Measurements from ENCODE around the gene ZNF621.

The ZNF621 gene

DNA sequence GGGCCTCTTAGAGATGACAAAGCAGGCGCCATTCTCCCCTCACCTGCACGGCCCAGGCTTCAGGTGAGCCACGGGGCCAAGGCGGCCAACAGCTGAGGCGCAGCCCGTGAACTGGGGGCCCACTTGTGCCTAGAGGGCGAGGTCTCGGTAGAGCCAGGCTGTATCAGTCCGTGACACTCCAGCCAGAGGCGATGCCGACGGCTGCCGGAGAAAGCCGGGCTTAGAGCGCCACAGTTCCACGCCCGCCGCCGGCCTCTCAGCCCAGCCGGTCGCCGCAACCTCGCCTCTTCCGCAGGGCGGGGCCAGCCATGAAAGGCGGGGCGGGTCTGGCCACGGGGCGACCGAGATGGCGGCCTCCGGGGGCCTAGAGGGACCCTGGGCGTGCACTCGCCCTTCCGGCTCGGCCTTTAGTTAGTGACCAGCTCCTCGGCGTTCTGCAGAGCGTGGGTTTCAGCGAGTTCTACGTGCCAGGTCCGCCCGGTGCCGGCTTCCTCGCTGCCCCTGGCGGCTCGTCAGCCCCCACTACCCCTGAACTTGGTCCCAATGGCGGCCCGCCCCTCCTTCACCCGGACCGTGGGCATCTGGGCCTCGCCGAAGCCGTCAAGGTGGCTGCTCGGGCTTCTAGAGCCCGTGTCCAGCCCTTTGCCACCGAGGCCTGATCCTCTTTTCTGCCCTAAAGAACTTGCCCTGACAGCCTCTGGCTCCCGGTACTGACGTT is at the start of gene ZNF621:
Gene ZNF621 (plus strand): TSS at position 393 of the 718 bp plus-strand sequence. CDS start 881 bp downstream, outside the sequence.
- peak; percentile 39 to 50 for DNase-seq (ENCODE audit: low read depth in 2 of 2)

DNA sequence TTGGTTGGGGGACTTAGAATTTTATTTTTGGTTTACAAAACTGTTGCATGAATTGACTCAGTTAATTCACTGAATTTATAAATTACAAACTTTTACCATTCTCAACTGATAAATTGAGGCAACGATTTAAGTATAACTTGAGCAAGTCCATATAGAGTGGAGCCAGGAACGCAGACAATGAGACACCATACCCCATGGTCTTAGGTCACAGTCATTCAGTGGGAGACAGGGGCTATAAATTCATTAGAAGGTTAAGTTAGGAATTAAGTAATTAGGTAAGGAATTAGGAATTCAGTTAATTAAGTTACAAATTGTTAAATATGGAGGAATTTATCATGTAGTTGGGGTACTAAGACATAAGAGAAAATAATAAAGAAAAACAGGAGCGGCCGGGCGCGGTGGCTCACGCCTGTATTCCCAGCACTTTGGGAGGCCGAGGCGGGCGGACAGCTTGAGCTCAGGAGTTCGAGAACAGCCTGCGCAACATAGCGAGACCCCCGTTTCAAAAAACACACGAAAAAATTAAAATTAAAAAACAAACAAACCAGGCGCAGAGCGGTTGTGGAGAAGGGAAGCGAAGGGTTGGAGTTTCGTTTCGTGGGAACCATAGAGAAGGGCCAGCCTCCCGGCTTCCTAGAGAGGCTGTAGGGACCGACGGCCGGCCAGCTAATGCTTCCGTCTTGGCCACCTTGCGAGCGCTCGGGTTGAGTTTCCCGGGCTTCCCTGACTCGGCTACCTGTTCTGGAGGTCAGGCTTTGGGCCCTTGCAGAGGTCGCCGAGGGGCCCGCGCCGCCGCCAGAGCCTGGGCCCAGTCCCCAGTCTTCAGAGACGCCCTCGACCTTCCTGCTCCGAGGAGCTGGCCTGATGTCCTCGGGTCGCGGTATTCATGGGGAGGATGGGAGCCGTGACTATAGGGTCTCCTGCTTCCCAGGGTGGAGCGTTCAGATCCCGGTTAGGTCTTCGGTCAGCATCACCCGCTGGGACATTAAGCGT is 48.0 kb upstream of the ZNF621 start, which contains the start of gene ZNF619:
Gene ZNF619 (plus strand): TSS at position 645 of the 993 bp plus-strand sequence. CDS start 858 bp downstream, outside the sequence.
- DNase-seq (ENCODE audit: low read depth in 2 of 2) = peak; percentile 33 to 40

DNA sequence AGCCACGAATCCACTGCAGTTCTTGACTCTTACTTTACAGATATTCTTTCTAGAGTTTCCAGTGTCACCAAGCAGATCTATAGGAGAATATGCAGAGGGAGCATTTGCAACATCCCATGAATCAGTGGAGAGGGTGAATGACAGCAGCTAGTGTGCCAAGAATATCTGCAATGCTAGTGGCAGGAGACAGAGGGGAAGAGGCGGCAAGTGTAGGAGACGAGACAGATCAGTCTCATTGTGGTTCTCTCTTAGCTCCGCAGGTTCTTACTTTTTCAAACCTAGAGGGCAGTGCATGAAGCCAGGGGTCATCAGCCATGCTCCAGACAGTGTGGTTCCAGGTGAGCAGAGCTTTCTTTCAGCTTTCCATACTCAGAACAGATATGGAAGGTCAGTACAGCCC is 47.1 kb upstream of the ZNF621 start:
- DNase-seq (ENCODE audit: low read depth in 2 of 2) = no peak

DNA sequence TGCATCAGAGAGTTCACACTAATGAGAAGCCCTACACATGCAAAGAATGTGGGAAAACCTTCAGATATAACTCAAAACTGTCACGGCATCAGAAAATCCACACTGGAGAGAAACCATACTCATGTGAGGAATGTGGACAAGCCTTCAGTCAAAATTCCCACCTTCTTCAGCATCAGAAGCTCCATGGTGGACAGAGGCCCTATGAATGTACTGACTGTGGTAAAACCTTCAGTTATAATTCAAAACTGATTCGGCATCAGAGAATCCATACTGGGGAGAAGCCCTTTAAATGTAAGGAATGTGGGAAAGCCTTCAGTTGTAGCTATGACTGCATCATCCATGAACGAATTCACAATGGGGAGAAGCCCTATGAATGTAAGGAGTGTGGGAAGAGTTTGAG is 37.6 kb upstream of the ZNF621 start:
- no peak for DNase-seq (ENCODE audit: low read depth in 2 of 2)

DNA sequence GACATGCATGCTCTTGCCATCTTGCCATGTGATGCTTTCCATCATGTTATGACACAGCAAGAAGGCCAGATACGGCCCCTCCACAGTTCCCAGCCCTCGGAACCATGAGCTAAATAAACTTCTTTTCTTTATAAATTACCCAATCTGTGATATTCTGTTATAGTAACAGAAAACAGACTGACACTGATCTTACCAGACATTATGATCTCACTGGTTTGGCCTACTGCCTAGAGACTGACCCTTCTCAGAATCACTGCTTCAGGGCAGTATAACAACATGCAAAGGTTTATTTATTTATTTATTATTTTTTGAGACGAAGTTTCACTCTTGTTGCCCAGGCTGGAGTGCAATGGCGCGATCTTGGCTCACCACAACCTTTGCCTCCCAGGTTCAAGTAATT is 33.8 kb upstream of the ZNF621 start:
- DNase-seq (ENCODE audit: low read depth in 2 of 2) = no peak

DNA sequence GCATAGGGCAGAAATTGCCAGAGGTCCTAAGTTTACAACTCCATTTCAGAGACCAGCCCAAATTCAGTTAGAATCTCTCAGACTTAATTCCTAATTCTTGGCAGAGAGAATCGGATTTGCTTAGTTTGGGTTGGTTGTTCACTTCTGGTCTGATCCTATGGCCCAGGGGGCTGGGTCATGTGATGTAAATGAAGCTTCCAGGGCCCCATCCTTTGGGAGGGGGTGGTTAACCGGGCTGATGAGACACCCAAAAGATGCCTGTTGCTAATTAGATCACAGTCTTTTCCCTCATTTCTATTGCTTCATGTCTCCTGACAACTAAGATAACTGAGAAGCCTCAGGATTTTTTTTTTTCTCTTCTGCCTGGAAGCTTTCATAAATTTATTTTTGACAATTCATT is 30.1 kb upstream of the ZNF621 start:
- DNase-seq (ENCODE audit: low read depth in 2 of 2) = no peak

DNA sequence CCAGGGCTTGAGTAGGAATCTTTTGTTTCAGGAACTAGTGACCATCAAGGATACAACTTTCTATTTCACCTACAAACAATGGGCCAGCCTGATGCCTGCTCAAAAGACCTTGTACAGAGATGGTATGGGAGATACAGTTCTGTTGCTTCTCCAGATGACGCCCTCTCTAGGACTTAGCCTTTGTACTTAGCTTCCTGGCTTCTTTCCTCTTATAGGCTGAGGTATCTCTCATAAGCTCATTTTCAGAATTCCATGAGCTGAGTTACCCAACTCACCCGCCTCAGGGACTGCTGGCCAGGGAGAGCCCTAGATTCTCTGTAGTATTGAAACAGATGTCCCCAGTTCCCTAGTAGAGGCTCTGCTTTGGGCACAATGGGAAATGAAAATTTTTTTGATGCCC is 27.5 kb upstream of the ZNF621 start:
- DNase-seq (ENCODE audit: low read depth in 2 of 2) = no peak

DNA sequence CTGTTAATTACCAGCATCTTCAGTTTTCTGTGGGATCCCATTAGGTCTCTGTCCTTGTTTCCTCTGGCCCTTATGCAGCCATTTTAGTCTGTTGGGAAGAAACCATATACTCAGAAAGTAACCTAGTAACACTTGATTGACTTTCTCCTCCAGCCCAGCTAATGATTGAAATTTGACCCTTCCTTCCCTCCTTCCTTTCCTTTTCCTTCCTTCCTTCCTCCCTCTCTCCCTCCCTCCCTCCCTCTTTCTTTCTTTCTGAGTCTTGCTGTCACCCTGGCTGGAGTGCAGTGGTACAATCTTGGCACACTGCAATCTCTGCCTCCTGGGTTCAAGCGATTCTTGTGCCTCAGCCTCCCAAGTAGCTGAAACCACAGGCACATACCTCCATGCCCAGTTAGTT is 24.8 kb upstream of the ZNF621 start:
- DNase-seq (ENCODE audit: low read depth in 2 of 2) = no peak

DNA sequence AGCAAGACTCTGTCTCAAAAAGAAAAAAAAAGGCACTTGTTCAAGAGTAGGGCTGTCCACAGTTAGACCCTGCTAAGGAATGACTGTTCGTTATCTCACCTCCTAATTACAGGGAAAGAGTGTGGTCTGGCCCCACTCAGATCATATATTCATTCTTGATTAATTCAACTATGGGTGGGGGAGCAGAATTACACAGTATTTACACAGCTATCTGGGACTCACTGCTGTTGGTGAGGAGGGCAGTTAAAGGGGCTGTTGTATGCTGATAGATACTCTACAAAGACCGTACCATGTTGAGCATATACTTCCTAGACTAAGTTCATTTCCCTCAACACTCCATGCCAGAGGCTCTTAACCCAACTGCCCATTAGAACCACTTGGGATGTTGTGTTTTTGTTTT is 22.7 kb upstream of the ZNF621 start:
- no peak for DNase-seq (ENCODE audit: low read depth in 2 of 2)

DNA sequence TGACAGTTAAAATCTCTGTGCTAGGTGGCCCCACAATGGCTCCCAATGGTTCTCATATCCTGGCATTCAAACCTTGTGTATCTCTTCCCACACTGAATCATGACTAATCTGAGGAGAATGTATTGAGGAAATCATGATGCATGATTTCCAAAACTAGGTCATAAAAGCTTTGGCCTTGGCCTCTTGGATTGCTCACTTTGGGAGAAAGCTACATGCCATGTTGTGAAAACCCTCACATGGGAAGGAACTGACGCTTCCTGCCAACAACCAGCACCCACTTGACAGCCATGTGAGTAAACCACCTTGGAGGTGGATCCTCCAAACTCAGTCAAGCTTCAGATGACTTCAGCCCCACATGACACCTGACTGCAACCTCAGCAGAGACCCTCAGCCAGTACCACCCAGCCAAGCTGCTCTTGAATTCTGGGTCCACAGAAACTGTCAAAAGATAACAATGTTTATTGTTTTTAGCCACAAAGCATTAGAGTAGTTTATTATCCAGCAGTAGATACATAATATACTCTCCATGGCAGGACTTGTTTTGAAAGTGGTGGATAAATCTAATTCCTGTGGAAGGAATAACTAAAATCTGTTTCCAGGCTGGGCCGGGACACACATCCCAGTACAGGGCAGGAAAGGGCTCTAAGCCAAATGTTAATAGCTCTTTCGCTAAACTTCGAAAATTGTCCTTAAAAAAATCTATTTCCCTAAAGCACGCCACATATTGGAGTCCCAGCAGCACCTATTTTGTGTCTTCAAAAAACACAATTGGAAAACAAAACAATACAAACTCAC is 19.9 kb upstream of the ZNF621 start:
- peak; percentile 72 to 76 for DNase-seq (ENCODE audit: low read depth in 2 of 2)

DNA sequence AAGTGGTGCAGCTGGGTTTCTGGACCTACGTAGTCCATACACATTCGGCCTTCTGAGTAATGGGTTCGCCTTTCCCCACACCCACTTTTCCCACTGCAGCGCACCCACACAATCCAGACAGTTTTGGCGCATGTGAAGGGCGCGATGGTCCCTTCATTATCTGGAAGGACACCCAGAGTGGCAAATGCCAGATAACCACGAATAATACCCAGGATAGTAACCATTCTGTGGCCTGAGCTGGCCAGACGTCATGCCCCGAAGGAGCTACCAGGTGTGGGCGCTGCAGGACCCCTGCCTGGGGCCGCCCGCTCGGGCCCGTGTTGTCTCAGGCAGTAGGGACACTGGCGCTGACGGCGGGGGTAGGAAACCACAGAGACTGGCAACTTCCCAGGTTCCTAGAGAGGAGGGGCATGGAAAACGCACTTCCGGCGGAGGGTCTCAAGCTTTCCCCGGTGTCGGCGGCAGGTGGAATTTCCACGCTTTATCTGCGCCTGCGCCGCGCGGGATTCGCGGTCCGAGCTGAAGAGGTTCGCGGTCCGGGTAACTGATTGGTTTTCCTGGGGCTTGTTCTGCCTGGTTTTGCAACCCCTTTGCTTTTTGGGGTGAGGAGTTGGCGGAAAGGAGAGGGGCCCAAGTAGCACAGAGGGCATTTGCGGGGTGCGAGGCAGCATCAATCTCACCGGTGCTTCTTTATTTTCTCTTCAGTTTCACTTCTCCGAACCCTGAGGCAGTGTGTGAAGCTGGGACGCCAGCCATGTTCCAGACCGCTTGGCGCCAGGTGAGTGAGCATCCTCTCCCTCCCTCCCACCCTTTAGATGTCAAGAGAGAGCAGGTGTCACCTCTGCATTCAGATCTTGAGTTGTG is 18.9 kb upstream of the ZNF621 start, which contains the start of gene ZNF620:
Gene ZNF620 (plus strand): TSS at position 441 of the 864 bp plus-strand sequence. CDS start 314 bp downstream, at position 755.
- DNase-seq (ENCODE audit: low read depth in 2 of 2) = no peak

DNA sequence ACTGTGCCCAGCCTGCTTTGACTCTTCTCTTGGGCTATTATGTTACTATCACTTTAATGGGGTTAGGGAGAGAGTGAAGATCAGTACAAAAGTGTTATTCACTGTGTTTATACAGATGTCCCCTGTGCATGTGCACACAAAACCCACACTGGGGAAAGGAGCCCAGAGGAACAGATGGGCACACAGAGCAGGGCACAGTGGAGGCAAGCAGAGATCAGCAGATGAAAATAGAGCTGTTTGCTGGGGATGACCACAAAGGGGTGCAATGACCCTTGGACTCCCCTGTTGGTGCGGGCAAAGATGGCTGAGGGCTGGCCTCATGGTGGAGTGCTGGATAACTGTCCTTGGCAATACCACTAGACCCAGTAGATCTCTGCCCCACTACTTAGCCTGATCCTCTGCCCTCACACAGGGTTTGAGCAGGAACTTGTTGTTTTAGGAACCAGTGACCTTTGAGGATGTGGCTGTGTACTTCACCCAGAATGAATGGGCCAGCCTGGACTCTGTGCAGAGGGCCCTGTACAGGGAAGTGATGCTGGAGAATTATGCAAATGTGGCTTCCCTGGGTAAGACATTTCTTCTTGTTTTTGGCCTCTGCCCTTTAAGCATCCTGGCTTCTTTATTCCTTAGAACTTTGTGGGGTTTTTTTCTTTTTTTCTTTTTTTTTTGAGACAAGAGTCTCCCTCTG is 13.6 kb upstream of the ZNF621 start:
- DNase-seq (ENCODE audit: low read depth in 2 of 2) = no peak

DNA sequence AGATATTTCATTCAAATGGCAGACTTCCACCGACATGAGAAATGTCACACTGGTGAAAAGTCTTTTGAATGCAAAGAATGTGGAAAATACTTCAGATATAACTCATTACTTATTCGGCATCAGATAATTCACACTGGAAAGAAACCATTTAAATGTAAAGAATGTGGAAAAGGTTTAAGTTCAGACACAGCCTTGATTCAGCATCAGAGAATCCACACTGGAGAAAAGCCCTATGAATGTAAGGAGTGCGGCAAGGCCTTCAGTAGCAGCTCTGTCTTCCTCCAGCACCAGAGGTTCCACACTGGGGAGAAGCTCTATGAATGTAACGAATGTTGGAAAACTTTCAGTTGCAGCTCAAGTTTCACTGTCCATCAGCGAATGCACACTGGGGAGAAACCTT is 8.6 kb upstream of the ZNF621 start:
- DNase-seq (ENCODE audit: low read depth in 2 of 2) = peak; percentile 50 to 52

DNA sequence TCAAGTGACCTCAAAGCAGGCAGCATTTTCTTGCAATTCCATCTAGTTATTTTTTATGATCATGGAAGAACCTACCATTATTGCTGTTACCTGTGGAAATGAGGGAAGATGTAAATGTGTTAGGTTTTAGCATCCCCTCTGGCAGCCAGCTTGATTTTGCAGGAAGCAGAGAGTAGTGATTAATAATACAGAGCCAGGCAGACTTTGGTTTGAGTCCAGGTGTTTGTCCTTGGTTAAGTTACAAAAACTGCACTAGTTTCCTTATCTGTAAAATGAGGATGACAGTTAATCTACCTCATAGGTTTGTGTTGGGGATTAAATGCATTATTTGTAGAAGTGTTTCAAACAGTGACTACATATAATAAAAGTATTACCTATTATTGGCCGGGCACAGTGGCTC is 6.7 kb upstream of the ZNF621 start:
- no peak for DNase-seq (ENCODE audit: low read depth in 2 of 2)

DNA sequence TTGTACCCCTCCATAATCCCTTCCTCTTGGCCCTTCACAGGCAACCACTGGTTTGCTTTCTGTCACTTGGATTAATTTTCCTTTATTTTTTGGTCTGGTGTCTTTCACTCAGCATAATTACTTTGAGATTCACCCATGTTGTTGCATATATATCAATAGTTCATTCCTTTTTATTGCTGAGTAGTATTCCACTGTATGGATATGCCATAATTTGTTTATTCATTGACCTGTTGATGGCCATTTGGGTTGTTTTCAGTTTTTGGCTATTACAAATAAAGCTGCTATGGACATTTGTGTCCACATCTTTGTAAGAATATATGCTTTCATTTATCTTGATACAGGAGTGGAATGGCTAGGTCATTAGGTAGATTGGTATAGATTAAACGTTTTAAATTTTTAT is 5.9 kb upstream of the ZNF621 start:
- DNase-seq (ENCODE audit: low read depth in 2 of 2) = no peak

DNA sequence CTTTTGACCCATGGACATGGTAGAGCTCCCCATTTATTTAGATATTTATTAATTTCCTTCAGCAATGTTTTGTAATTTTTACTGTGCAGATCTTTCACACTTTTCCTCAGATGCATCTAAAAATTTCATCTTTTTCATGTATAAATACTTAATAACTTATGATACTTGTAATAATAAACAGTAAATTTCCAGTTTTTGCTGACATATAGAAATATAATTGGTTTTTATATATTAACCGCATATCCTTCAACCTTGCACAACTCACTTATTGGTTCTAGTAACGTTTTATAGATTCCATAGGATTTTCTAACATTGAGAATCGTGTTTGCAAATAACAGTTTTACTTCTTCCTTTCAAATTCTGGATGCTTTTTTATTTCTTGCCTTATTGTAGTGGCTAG is 3.5 kb upstream of the ZNF621 start:
- DNase-seq (ENCODE audit: low read depth in 2 of 2) = no peak

DNA sequence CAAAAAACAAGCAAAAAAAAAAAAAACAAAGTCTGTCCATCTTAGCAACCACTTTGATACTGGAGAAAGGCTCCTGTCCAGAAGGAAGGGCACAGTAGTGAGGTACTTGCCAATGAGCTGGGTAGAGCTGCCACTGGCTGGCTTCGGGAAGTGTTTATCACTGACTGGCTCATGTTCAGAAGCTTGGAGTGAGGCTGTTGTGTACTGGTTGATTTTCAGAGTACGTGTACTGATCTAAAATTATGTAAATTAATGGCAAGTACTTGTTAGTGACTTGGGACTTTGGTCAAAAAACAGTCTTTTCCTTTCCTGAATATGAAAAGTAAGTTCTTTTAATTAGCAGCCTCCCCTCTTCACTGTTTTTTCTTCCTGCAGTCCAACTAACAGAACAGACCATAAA is 979 bp upstream of the ZNF621 start:
- DNase-seq (ENCODE audit: low read depth in 2 of 2) = no peak

DNA sequence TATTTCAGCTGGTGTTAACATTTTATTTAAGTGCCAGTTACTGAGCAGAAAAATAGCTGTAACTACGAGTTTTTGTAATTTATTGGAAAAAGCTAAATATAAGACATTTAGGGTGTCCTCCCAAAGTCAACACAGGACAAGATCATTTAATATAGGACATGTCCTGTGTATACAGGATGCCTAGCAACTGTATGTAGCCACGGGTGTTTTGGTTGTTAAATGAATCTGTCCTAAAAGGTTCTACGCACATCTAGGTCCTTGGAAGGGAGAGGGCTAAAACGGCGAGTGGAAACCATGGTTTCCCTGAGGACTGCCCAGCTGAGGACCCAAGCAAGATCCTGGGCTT is 565 bp upstream of the ZNF621 start:
- no peak for DNase-seq (ENCODE audit: low read depth in 2 of 2)

DNA sequence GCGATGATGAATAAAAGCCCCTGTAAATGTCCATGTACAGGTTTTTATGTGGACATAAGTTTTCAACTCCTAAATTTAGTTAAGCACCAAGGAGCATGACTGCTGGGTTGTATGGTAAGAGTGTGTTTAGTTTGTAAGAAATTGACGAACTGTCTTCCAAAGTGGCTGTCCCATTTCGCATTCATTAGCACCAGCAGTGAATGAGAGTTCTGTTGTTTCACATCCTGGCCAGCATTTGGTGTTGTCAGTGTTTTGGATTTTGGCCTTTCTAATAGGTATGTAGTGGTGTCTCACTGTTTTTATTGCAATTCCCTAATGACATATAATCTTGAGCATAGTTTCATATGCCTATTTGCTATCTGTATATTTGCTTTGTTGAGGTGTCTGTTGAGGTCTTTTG is 3.7 kb downstream of the ZNF621 start:
- no peak for DNase-seq (ENCODE audit: low read depth in 2 of 2)

DNA sequence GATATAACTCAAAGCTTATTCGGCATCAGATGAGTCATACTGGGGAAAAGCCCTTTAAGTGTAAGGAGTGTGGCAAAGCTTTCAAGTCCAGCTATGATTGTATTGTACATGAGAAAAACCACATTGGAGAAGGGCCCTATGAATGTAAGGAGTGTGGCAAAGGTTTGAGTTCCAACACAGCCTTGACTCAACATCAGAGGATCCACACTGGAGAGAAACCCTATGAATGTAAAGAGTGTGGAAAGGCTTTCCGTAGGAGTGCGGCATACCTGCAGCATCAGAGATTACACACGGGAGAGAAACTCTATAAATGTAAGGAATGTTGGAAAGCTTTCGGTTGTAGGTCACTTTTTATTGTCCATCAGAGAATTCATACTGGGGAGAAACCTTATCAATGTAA is 7.5 kb downstream of the ZNF621 start:
- DNase-seq (ENCODE audit: low read depth in 2 of 2) = no peak
